Duodenal mucosa (tissue), 2 donors: ENCODE measurements around the gene GUCD1.
"Not testable (repeated sequence)": the region's sequence is repeated elsewhere in the genome, so short reads cannot be mapped to it uniquely, and the experiment has no call there.

Experiments used
- H3K27ac ChIP-seq: one replicate; pipeline ENCODE4 v1.7.0; 2013; ENCODE audit warnings: low read depth, low read length
- H3K27me3 ChIP-seq, 2 donors: one replicate each; pipeline ENCODE4 v1.7.0; 2013; ENCODE audit warnings: low read length in 2 of 2, control low read depth in 1 of 2; ENCODE audit not compliant: insufficient read depth in 2 of 2, control insufficient read depth in 1 of 2
- H3K36me3 ChIP-seq, 2 donors: one replicate each; pipeline ENCODE4 v1.7.0; 2013; ENCODE audit warnings: low read length in 2 of 2, control low read depth in 1 of 2; ENCODE audit not compliant: insufficient read depth in 2 of 2, control insufficient read depth in 1 of 2
- H3K4me1 ChIP-seq, 2 donors: one replicate each; pipeline ENCODE4 v1.7.0; 2013; ENCODE audit warnings: low read length in 2 of 2, control low read depth in 1 of 2; ENCODE audit not compliant: insufficient read depth in 2 of 2, control insufficient read depth in 1 of 2
- H3K4me3 ChIP-seq, 2 donors: one replicate each; pipeline ENCODE4 v1.7.0; 2013; ENCODE audit warnings: low read length in 2 of 2, low read depth in 1 of 2
- H3K9ac ChIP-seq, 2 donors: one replicate each; pipeline ENCODE4 v1.7.0; 2013; ENCODE audit warnings: low read length in 2 of 2, low read depth in 1 of 2
- H3K9me3 ChIP-seq, 2 donors: one replicate each; pipeline ENCODE4 v1.7.0; 2013; ENCODE audit warnings: low read length in 2 of 2, control low read depth in 1 of 2; ENCODE audit not compliant: control insufficient read depth in 1 of 2

GUCD1 gene

DNA sequence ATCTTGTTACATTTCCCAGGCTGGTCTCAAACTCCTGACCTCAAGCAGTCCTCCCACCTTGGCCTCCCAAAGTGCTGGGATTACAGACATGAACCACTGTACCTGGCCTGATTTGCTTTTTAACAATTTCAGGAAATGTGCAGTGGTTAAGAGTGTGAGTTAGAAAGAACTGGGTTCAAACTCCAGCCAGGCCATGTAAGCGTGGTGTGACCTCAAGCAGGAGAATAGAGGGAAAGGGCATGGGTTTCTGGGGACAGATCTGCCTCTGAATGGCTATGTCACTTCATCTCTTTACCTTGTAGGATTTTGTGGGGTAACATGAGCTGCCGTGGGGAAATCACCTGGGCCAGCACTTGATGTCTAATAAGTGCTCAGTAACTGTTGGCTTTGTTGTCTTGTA, 10.1 kb upstream of the GUCD1 start:
- H3K4me3 ChIP-seq, result no peak overlapping the region
- H3K36me3 ChIP-seq, result peaks cover 22 to 57% of the 10 kb centered on the region in 2 donors
- H3K27me3 ChIP-seq, result no peaks in the 10 kb centered on the region
- no peak overlapping the region for H3K9ac ChIP-seq
- H3K9me3 ChIP-seq, result no peaks in the 10 kb centered on the region
- no peak overlapping the region for H3K27ac ChIP-seq
- peaks cover 7 to 9% of the 10 kb centered on the region in 2 donors for H3K4me1 ChIP-seq

DNA sequence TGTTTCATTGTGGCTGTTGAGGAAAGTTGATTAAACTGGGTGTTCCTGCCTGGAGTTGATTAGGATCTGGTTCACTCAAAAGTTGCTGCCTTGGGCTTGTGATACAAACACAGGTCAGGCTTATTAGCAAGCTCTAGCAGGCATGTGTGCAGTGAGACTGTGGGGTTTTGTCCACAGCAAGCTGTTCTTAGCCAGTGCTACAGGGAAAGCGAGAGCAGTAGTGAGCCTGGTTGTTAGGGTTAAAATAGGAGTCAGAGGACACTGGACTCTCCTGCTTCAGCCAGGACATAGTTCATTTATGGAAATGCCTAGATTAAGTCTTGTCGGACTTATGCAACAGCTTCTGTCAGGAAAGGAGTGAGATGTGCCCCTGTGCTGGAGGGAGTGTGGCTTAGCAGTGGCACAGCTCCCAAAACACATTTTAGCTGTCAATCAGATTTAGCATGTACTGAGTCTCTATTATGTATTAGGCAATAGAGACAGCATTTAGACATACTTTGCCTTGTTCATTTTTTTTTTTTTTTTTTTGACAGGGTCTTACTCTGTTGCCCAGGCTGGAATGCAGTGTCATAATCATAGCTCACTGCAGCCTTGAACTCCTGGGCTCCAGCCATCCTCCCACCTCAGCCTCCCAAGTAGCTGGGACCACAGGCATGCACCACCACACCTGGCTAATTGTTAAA, 9.6 kb upstream of the GUCD1 start:
- no peak overlapping the region for H3K27ac ChIP-seq
- H3K9ac ChIP-seq, result no peak overlapping the region
- H3K36me3 ChIP-seq, result peaks cover 21 to 55% of the 10 kb centered on the region in 2 donors
- H3K9me3 ChIP-seq, result no peaks in the 10 kb centered on the region
- no peak overlapping the region for H3K4me3 ChIP-seq
- no peaks in the 10 kb centered on the region for H3K27me3 ChIP-seq
- peaks cover 7 to 9% of the 10 kb centered on the region in 2 donors for H3K4me1 ChIP-seq

DNA sequence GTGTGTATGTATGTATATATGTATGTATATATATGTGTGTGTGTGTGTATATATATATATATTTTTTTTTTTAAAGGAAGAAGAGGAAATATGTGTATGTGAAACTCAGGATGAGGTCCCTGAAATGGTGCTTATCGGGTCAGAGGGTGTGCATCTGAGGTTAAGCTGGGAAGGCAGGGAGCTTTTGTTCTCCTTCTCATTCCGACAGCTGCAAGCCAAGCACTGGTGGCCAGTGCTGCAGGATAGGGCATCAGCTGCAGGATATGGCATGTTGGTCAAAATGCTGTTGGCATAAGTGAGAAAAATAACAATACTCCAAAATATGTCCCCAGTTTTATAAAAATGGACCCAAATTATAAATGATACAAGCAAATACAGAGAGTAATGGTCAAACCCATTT, 8.3 kb upstream of the GUCD1 start:
- no peak overlapping the region for H3K27ac ChIP-seq
- H3K9ac ChIP-seq, result no peak overlapping the region
- peaks cover 27 to 59% of the 10 kb centered on the region in 2 donors for H3K36me3 ChIP-seq
- no peaks in the 10 kb centered on the region for H3K9me3 ChIP-seq
- no peak overlapping the region for H3K4me3 ChIP-seq
- peaks cover 7 to 9% of the 10 kb centered on the region in 2 donors for H3K4me1 ChIP-seq
- H3K27me3 ChIP-seq, result no peaks in the 10 kb centered on the region

DNA sequence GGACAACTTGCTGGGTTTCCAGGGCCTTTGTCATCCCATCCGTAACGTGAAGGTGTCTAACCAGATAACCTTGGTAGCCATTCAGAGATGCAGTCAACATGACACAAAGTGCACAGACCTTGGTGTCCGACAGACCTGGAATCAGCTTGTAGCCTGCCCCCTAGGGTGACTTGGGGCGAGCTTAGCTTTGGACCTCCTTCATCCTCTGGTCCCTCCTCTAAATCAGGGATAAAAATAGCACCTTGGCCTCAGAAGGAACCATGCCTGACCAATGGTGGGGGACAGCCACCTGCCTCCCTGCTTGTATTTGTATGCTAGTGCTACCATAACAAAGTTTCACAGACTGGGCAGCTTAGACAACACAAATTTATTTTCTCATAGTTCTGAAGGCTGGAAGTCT, 4.5 kb upstream of the GUCD1 start:
- no peaks in the 10 kb centered on the region for H3K27me3 ChIP-seq
- no peak overlapping the region for H3K27ac ChIP-seq
- no peak overlapping the region for H3K4me3 ChIP-seq
- H3K9me3 ChIP-seq, result no peaks in the 10 kb centered on the region
- H3K36me3 ChIP-seq, result peaks cover 32 to 43% of the 10 kb centered on the region in 2 donors
- H3K9ac ChIP-seq, result no peak overlapping the region
- peaks cover 17 to 20% of the 10 kb centered on the region in 2 donors for H3K4me1 ChIP-seq

DNA sequence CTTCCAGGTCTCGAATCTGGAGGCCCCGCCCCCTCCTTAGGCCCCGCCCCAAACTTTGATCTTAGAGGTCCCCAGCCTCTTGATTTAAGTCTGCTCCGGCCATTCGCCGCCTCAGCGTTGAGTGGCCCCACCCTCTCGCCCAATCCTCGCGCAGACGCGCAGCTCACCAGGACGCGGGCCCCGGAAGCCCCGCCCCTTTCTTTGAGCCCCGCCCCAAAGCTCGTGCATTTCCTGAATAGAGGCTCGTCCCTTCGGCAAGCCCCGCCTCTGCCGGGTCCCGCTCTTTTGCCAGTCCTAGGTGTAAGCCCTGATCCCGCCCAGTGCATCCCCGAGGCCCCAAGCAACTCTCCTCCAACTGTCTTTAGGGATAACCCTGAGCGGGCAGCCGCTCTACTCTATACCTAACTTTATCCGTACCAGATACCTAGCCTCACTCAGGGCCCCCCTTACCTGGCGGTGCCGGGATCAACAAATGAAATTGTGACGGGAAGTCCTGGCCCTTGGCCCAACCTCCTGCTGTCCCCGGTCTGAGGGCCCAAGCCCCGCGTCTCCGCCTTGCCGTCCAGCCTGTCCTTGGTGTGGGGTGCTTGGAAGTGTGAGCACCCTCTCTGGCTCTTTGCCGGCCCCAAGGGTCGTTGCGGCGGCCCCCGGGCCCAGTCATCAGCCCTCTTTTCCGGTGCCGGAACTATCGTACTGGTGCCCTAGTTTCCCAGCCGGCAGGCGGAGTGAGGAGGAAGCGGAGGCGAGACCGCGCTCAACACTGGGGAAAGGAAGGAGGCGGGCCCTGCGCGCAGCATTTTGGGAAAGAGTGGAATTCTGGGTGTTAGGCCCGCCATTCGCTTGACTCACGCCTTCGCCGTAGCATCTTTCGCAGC, 464 bp upstream of the GUCD1 start, which contains the start of gene SNRPD3:
TSS of gene SNRPD3 (plus strand) at position 835 of the 875 bp plus-strand sequence. CDS start 1,676 bp downstream, outside the sequence.
- H3K36me3 ChIP-seq, result peaks cover 23 to 35% of the 10 kb centered on the region in 2 donors
- H3K9me3 ChIP-seq, result no peaks in the 10 kb centered on the region
- H3K27ac ChIP-seq, result peak within 1 kb of the TSS; percentile 94
- peak within 1 kb of the TSS; percentile 94 to 100 for H3K9ac ChIP-seq
- peak within 1 kb of the TSS; percentile 99 for H3K4me3 ChIP-seq
- no peaks in the 10 kb centered on the region for H3K27me3 ChIP-seq
- H3K4me1 ChIP-seq, result peaks cover 47 to 52% of the 10 kb centered on the region in 2 donors

DNA sequence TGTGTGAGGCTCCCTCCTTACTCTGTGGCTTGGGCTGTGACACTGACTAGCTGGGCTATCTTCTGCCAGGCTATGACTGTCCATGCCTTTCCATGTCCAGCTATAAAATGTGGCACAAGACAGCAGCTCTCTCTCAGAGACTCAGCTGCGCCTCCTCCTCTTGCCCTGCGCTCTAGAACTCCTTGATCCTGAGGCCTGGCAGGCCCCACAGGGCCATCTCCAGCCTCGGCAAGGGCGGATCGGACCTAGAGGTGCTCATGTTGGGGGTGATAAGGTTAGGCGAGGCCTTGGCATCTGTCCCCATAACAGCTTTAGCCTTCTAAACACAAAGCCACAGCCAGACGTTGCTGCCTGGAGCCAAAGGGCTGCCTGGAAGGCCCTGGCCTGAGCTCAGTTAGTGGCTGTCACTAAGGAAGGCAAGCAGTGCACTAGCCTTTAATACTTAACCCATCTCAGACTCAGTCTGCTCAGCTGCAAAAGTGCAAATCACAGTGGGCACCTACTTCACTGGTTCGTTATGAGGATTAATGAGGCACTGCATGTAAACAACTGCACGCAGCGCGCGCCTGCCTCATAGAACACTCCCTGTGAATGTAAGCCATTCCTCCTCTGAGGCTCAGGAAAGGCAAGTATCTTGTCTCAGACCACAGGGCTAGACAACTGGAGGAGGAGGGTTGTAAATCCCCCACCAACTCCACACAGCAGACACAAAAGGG, 1.2 kb downstream of the GUCD1 start:
- H3K4me3 ChIP-seq, result peak overlapping the region; percentile 94 to 99
- no peaks in the 10 kb centered on the region for H3K27me3 ChIP-seq
- no peaks in the 10 kb centered on the region for H3K9me3 ChIP-seq
- peaks cover 14 to 39% of the 10 kb centered on the region in 2 donors for H3K36me3 ChIP-seq
- peaks cover 63 to 64% of the 10 kb centered on the region in 2 donors for H3K4me1 ChIP-seq
- H3K27ac ChIP-seq, result peak overlapping the region; percentile 93
- H3K9ac ChIP-seq, result peak overlapping the region; percentile 94 to 100

DNA sequence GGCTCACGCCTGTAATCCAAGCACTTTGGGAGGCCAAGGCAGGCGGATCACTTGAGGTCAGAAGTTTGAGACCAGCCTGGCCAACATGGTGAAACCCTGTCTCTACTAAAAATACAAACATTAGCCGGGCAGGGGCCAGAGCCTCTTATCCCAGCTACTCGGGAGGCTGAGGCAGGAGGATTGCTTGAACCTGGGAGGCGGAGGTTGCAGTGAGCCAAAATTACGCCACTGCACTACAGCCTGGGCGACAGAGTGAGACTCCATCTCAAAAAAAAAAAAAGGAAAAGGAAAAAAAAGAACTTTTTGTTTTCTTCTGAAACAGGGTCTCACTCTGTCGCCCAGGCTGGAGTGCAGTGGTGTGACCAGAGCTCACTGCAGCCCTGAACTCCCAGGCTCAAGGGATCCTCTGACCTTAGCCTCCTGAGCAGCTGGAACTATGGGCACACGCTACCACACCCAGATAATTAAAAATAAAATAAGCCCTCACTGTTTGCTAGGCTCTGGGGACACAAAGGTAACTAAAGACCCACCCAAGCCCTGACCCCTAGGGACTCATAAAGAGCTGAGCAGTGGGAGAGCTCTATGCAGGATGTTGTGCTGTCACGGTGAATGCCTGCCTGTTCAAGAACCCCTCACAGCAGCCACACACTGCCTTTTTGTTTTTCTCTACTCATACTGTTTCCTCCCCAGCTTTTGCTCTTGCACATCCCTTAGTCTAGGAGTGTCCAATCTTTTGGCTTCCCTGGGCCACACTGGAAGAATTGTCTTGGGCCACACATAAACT, 2.2 kb downstream of the GUCD1 start:
- H3K36me3 ChIP-seq, result peaks cover 15 to 39% of the 10 kb centered on the region in 2 donors
- not testable (repeated sequence) for H3K27me3 ChIP-seq, H3K9me3 ChIP-seq
- H3K9ac ChIP-seq, result peak overlapping the region; percentile 94 to 100
- H3K4me3 ChIP-seq, result peak overlapping the region; percentile 94 to 99
- peaks cover 63 to 64% of the 10 kb centered on the region in 2 donors for H3K4me1 ChIP-seq
- peak overlapping the region; percentile 93 for H3K27ac ChIP-seq

DNA sequence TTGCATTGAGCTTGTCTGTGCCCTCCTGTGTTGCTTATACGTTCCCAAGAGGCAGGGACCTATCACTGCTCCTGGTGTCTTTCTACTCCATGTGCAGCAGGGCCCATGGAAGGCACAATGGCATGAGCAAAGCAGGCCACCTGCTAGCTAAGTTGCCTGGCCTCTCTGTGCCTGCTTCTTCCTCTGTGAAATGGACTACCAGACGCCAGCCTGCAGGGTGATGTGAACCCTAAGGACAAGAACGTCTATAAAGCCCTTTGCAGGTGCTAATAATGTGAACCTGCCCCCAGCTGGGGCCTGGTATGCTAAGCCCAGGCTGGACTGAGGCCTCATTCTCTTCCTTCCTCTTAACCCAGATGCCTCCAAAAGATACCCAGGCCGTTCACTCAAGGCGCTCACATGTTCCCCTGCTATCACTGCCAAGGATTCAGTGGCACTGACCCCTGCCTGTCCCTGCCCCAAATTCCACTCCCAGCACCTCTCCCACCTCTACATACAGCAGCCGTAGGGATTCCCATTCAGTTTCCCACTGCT, 4.0 kb downstream of the GUCD1 start:
- Histone ChIP-seq H3K9me3 (no peaks in the 10 kb centered on the region), H3K9ac (peak overlapping the region; percentile 41 to 50), H3K27me3 (no peaks in the 10 kb centered on the region), H3K36me3 (peaks cover 27 to 50% of the 10 kb centered on the region in 2 donors), H3K27ac (peak overlapping the region; percentile 80), H3K4me3 (peak overlapping the region; percentile 22 to 38), H3K4me1 (peaks cover 49 to 50% of the 10 kb centered on the region in 2 donors)
